Measurements from ENCODE around the gene DNAJB13. TPM values are rescaled to one million over a fixed set of nuclear protein-coding genes. Genes with fewer than 3 reads are reported as not detected.

Gene DNAJB13, protein sequence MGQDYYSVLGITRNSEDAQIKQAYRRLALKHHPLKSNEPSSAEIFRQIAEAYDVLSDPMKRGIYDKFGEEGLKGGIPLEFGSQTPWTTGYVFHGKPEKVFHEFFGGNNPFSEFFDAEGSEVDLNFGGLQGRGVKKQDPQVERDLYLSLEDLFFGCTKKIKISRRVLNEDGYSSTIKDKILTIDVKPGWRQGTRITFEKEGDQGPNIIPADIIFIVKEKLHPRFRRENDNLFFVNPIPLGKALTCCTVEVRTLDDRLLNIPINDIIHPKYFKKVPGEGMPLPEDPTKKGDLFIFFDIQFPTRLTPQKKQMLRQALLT
- not detected for total RNA-seq

DNA sequence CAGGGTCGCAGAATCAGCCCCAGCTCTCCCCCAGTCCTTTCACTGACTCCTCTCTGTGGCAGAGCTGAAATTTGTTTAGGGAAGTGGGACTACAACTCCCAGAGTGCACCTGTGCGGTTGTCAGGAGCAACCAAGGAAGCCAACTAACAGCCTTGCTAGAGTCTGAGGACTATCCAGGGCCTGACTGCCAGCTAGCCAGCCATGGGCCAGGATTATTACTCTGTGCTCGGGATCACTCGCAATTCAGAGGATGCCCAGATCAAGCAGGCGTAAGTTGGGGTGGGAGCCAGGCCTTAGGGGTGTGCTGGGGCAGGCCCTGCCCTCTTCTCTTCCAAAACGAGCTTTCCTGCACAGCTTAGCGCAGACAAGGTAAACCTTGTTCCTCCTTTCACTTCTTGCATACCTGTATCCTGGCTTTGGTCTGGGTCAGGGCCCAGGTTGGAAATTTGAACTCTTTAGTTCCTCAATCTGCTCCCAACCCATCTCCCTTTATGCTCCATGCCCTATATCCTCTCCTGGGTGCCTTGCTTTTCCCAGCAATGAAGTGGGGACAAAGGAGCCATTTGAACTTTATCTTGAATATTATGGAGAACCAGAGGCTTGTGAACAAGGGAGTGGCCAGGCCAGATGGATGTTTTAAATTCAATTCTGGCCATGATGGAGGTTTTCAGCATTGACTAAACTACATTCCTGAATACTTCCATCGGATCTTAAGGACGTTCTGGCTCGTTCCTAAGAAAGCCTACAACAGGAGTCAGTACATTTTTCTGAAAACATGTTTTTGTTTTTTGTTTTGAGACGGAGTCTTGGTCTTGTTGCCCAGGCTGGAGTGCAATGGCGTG is at the start of gene DNAJB13:
TSS of gene DNAJB13 (plus strand) at position 158 of the 842 bp plus-strand sequence. CDS start at position 202, 44 bp downstream.

DNA sequence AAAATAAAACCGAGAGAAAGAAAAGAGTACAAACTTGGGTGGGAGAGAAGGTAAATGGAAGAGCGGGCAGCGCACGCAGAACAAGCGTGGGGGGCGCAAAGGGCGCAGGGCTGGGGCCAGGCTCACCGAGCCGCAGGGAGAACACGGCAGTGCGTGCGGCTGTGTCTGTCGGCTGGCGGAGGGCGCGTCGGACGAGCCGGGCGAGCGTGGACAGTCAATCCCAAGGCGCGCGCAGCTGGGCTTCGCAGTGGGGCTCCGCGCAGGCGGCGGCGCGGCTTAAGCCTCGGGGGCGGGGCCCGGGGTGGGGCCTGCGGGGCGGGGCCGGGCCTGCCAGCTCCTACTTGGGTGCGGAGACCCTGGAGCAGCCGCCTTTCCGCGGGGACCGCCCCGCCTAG is 31.8 kb downstream of the DNAJB13 start, which contains the start of gene UCP2:
TSS of gene UCP2 (minus strand) at position 249 of the 395 bp plus-strand sequence. CDS start 4,465 bp downstream, outside the sequence.

DNA sequence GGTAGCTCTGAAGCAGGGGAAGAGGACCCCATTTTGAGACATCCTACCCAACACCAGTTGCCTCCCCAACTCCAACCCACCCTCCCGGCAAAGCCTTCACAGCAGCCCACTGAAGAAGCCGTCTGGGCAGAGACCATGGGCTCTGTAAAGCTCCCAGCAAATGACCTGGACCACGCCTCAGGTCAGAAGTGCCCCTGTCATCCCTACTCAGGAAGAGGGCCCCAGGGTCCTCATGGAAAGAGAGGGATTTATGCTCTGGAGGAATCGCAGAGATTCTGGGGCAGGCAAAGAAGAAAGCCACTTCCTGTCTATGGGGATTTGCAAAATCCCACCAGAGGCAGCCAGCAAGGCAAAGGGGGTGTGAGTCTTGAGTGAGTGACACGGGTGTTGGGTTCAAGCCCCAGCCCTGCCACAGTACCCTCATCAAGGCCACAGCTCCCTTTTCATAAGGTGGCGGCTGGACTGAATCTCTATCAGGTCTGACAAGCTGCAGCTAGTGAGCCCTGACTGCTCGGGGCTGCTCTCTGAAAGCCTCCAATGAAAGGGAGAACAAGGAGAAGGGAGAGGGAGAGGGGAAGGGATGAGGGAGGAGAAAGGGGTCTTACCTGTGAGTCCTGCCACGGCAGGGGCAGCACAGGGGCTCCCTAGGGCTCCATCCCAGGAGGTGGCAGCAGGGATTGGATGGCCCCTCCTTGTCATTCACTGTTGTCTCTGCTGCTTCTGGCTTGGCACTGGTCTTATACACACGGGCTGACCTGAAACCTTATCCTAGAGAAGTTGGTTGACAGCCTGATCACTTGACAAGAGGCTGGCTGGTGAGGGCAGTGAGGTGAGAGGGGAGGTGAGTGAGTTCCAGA is 57.8 kb downstream of the DNAJB13 start, which contains the start of gene UCP3:
TSS of gene UCP3 (minus strand) at position 713 of the 857 bp plus-strand sequence. CDS start 2,043 bp downstream, outside the sequence.

Other genes with a start within 250 kb of the DNAJB13 start
- 10 to 100 TPM; 81.8 to 94.8 TPM for gene RAB6A, start 190.0 kb upstream of the DNAJB13 start, total RNA-seq
- 10 to 100 TPM; 41.1 to 50.1 TPM for gene MRPL48, start 163.2 kb upstream of the DNAJB13 start, total RNA-seq
- 10 to 100 TPM; 53.3 to 54.2 TPM for gene COA4, start 74.2 kb upstream of the DNAJB13 start, total RNA-seq
- 10 to 100 TPM; 15.1 to 18.6 TPM for gene PAAF1, start 74.0 kb upstream of the DNAJB13 start, total RNA-seq
- gene UCP2, start 31.8 kb downstream of the DNAJB13 start, total RNA-seq: 100 to 1,000 TPM; 387 to 396 TPM
- 1 to 10 TPM; 1.7 to 2.0 TPM for gene UCP3, start 58.1 kb downstream of the DNAJB13 start, total RNA-seq
- gene C2CD3, start 220.0 kb downstream of the DNAJB13 start, total RNA-seq: 10 to 100 TPM; 21.7 to 29.0 TPM
- 10 to 100 TPM; 21.4 to 23.6 TPM for gene PPME1, start 220.3 kb downstream of the DNAJB13 start, total RNA-seq